GM19023 (cell line): ENCODE data around the gene INSYN2A.

Experiments
- ATAC-seq: cut with Tn5 transposase; IDR thresholded peaks from one replicate; pipeline ENCODE4 v1.9.1; 2021; ENCODE audit warnings: mild to moderate bottlenecking, moderate library complexity; ENCODE audit not compliant: unreplicated experiment

The INSYN2A gene, protein sequence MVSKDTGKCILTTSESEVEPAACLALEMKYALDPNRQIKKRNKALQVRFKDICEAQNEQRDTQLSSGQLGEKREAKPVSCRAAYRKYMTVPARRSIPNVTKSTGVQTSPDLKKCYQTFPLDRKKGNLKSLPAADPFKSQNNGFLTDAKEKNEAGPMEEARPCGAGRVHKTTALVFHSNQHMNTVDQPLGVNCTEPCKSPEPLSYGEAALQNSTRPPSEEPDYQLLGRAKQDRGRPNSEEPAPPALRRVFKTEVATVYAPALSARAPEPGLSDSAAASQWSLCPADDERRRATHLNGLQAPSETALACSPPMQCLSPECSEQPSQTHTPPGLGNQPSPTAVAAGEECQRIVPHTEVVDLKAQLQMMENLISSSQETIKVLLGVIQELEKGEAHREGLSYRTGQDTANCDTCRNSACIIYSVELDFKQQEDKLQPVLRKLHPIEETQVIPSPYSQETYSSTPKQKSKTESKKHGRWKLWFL

DNA sequence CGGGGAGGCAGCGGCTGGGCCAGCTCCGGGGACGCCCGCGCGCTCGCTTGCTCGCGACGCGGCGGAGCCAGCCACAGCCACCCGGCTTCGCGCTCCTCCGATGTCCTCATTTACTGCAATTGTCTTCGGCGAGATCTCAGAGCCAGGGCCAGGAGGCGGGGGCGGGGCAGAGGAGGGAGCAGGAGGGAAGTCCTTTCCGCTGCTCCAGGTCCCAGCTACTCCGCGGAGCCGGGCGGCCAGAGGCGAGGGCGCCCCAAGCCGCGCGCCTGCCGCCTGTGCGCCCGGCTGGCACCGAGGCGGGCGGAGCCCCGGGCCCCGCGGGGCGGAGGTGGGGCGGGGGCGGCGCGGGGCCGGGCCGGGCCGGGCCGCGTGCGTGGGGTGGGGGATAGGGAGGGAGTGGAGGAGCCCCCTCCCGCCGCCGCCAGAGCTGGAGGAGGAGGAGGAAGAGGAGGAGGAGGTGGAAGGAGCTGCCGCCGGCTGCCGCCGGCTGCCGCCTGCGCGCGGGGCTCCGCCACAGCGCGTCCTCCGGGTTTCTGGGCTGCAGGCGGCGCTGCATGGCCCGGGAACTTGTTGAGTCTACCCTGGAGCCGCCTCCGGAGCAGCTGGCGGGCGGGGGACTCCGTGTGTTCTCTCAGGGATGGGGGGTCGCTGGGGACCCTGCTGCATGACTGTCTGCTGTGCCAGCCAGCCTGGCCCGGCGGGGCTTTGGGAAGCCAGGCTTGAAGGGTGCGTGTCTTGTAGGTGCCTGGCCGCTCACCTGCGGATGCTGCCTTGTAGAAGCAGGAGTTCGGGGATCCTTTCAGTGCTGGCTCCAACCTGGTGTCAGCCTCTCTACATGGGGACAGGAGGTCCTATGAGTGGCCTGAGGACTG is at the start of gene INSYN2A:
TSS of gene INSYN2A (minus strand) at position 310 of the 872 bp plus-strand sequence. CDS start 20,196 bp downstream, outside the sequence.
- no peak for ATAC-seq

DNA sequence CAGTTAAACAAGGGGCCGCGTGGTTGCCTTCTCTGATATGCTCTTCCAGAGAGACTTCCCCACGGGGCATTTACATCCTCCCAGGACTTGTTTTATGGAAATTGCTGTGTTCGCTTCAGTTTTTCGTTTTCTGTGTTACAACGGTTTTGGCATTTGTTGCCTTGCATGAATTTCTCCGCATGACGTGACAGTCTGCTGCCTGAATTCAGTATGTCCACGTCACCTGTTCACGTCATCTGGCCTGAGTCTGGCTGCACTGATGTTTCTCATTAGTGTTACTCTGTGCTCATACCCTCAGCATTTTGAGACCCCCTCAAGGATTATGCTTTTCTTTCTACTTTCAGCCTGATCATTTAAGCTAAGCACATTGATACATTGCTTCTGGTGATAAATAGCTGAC is 49.1 kb upstream of the INSYN2A start:
- ATAC-seq = no peak

DNA sequence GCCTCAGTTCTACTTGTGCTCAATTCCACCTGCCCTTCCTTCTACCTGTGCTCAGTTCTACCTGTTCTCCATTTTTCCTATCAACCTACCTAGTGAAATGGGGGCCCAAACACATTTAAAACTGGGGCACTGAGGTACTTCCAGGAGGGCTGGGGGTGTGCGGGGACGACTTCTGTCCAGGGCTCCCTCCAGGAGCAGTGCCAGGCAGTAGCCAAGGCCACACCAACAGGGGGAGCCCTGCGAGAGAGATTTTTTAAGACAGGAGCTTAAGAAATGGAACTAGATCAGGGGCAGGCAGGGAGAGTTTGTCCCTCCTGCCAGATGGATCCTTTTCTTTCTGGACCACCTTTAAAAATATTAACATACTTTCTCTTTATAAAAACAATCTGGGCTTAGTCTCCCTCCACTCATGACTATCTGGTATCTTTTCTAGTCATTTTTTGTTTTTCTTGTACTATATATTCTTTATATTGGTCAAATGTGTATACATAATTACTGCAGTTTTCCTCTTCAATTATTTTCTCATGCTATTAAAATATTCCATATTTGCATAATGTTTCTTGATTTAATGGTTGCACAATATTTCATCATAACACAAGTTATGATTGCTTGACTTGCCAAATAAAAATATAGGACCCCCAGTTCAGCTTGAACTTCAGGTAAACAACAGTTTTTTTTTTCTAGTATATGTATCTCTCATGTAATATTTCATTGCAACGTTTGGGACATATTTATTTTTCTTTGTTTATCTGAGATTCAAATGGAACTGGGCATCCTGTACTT is 47.3 kb upstream of the INSYN2A start:
- ATAC-seq = no peak

DNA sequence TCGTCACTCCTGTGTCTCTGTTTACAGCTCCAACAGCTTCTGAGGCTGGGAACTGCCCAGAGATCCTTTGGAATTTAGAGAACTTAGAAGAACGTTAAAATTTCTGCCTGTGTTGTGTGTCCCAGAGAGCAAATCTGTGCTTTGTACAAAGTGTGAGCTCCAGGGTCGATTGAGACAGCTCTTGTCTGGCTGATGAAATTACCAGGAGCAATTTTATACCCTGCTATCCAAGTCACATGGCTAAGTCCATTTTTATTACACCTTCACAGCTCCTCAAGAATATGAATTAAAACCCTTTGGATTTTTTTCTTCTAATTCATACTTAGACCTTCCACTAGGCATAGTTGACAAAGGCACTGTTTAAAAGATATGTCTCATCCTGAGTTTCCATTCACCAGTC is 46.5 kb upstream of the INSYN2A start:
- no peak for ATAC-seq

DNA sequence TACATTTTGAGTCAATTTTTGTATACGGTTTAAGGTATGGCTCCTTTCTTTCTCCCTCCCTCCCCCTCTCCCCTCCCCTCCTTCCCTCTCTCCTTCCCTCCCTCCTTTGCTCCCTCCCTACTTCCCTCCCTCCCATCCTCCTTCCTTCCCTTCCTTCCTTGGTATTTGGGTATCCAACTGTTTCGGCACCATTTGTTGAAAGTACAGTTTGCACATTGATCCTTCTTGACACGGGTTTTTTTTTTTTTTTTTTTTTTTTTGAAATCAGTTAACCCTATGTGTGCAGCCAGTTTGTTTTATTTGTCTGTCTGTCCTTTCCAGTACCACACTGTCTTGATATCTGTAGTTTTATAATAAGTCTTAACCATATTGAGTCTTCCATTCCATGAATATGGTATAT is 39.9 kb upstream of the INSYN2A start:
- ATAC-seq = no peak

DNA sequence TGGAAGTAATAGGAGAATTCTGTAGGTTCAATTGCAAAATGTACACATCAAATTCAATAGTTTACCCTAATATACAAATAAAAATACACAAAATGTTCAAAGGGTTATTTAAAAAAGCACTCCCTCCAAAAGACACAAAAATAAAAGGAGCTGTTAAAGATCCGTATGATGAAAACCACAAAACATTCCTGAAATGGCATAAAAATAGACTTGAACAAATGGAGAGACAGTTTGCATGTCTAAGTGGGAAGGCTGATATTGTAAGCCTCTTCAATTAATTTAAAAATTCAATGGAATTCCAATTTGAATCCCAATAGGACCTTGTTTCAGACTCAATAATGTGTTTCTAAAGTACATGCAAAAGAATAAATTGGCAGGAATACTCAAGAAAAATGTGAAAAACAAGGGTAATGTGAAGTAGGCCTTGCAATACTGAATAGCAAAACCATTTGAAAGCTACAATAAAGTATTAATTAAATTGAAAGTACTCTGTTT is 38.0 kb upstream of the INSYN2A start:
- ATAC-seq = no peak

DNA sequence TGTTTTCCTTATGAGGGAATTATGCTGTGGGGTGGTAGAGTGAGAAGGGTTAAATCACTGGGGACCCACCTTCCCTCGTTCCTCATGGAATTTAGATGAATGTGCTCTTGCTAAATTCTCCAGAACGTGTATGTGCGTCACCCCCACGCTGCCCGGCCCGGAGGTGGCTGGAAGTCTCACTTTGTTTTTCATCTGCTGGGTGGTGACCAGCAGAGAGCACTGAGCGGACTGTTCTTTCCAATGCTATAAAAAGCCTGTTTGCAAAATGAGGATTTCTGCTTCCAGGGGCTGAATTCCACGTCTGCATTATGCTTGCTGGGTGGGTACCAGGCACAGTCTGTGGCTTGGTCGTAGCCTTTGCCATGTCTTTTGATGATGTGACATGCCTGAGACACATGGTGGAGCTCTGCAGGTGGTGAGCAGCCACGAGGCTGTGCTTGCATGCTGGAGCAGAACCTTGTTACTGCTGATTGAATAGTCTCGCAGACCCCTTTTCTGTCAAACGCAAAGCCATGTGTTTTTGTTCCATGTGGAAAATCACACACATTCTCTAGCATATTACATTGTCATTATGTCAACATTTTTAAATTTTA is 31.9 kb upstream of the INSYN2A start:
- ATAC-seq = no peak

DNA sequence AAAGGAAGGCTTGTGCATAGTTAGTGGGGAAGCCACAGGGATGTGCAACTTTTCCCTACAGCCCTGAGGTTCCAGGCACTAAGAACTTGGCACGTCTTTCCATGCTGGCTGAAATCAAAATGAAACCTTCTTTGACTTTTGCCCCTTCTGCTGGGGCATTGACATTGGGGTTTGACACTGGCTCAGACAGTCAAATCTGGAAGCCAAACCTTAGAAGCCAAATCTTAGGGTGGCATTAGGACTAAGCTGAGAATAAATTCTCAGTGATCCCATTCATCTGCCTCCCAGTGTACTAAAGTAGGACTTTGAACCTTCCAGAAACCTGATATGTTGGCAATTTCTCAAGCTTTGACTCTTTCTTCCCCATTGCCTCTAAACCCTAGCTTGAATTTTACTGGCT is 31.3 kb upstream of the INSYN2A start:
- ATAC-seq = no peak

DNA sequence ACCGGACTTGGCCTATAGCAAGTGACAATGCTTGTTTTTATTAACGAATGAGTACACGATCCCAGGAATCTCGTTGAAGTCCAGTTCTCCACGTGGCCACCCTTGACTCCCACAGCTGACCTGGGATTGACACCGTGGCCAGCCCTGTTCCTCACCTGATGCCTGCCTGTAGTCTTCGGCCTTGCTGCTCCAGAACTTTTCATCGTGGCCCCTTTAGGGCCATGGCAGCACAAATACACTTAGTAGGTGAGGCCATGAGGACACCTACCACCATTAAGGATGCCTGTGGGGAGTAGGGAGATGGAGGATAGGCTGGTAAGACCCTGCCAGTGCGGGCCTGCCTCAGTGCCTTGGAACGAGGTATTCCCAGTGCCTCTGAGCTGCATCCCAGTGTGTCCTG is 30.6 kb upstream of the INSYN2A start:
- ATAC-seq = no peak

DNA sequence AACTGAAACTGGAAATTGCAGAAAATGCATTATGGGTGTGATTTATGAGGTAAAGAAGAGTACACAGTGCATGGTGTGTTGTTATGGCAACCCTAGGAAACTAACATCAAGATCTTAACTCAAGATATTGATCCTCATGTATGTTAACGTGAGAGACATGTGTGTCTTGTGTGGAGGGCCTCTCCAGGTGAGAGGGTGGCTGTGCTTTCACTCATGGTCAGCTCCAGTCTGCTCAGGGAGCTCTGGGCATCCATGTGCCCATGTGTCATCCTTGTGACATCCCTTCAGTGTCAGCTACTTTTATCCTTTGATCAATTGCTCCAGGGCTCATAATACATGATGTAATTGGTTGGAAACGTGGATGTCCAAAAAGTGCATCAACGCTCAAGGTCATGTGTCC is 24.9 kb upstream of the INSYN2A start:
- ATAC-seq = no peak

DNA sequence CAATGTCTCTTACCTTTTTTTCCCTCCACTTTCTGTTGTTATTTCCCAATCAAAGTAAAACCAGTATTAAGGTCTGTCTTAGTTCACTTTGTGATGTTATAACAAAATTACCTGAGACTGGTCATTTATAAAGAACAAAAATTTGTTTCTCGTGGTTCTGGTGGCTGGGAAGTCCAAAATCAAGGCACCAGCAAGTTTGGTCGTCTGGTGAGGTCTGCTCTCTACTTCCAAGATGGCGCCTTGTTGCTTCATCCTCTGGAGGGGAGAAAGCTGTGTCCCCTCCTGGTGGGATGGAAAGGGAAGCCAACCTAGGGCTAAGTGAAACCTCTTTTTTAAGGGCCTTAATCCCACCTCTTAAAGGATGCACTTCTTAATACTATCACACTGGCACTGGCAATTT is 22.3 kb upstream of the INSYN2A start:
- ATAC-seq = no peak

DNA sequence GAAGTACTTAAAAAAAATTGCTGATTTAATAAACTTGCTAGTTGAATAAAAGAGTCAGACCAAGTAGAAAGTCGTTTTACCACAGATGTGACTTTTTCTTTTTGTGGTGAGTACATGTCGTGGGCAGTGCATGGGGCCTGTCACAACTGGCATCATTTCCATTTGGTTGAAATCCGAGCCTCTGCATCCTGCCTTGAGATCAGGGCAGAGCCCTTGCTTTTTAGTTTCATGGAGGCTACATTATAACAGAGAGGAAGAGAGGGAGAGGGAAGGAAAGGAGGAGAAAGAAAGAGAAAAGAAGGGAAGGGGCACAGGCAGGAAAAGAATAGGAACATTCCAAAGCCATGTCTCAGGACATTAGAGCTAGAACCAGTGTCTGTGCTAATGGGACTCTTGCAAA is 20.4 kb upstream of the INSYN2A start:
- no peak for ATAC-seq

DNA sequence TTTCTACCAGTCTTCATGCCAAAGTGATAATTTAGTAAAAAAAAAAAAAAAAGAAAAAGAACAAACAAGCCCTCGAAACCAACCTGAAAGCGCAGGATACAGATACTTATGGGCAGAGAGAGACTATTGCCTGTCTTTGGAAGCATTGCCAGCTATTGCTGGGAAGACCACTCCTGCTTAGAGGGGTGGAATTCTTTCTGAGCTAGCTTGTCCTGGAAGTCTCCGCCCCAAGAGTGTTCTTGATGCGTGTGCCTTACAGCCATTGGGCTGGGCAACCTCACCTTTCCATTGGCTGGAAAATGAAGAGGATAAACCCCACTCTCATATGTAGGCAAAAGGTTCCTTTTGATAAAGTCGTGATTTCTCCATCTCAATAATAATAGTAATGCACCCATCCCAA is 19.9 kb upstream of the INSYN2A start:
- no peak for ATAC-seq

DNA sequence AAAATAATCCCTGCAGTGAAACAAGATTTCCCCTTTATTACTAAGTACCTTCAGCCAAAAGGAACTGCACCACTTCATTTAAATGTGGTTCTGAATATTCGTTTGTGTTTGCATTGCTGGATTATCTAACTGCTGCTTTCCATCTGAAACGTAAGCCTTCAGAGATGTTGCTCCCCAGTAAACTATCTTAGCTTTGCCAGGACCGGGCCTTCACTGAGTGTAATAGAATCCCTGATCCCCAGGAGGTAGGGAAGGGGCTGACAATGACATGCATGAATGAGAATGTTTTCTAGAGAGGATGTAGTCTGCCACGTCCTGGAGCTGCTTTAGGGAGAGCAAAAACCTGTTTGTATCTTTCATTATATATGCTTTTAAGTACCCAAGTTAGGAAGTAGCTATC is 19.5 kb upstream of the INSYN2A start:
- ATAC-seq = no peak

DNA sequence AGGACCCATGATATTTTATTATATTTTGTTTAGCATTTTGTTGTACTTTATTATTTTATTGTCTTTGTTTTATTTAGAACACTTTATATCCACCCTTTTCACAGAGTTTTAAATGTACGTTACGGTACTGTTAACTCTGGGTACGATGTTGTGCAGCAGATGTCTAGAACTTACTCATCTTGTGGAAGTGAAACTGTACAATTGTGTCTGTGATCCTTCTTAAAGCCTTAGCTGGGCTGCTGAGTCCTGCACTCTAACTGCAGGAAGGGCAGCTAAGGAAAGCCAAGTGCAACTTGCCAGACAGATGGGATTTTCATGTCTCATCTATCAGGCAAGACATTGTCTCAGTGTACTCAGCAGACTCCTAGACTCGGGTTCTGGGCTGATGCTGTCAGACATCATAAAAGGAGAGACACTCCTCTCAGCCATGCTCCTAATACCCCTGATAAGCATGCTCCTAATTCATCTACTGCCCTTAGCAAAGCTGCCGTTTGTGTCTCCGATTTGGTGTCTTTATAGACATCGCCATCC is 14.6 kb upstream of the INSYN2A start:
- no peak for ATAC-seq

DNA sequence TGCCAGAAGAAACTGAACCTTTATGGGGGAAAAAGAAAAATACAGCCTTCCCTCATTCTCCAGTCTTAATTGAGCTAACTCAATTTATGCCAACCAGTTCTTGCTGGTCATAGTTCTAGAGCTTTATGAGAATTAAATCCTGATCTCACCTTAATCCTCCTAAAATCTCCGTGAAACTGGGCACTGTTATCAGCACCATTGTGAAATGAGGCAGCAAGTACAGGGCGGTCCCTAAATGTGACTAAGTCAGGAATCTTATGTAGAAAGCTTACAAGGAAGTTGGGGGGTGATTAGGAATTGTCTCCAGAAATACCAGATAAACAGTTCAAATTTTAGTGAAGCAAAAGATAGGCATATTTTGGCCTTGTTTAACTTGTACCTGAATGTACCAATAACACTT is 10.7 kb upstream of the INSYN2A start:
- no peak for ATAC-seq

DNA sequence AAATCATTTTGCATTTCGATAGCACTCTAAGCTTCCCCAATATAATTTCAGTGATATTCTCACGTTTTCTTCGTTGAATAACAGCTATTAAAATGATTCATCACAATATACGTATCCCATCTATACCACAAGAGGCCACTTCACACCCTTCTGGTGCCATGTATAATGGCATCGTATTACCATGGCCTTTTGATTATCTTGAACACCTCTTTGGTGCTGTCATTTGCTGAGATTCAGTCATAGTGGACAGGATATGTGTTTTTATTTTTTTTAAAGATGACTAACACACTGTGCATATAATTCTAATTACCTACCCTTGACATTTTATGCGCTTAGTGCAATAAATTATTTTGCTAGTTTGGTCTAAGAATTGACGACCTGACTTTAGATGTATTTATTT is 6.7 kb upstream of the INSYN2A start:
- ATAC-seq = no peak

DNA sequence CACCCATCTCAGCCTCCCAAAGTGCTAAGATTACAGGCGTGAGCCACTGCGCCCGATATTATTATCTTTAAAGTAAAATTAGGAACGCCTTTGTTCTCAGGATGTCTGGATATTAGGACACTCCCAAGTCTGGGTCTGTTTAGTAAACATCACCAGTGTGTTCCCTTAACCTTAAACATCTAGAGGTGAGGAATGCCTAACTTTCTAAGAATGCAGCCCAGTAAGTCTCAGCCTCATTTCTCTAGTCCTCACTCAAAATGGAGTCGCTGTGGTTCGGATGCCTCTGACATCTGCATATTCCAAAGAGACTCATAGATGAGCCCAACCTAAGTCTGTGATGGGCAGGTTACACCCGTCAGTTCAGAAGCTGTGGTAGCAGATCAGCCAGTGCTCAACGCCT is 4.3 kb upstream of the INSYN2A start:
- no peak for ATAC-seq

DNA sequence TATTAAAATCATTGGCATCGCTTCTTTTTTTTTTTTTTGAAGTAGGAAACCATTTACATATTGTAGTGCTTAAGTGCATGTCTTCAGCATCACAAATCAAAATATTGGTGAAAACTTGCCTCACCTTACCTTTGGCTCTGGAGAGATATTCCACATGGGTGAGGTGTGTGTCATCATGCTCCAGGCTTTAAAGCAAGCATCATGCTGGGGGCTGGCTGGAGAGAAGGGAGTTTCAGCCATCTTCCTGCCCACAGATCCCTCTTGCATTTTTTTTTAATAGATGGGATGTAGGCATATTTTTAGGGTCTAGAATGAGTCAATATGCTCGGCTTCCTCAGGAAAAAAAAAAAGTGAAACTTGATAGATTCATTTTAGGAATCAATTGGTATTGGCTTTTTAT is 2.3 kb upstream of the INSYN2A start:
- ATAC-seq = no peak

DNA sequence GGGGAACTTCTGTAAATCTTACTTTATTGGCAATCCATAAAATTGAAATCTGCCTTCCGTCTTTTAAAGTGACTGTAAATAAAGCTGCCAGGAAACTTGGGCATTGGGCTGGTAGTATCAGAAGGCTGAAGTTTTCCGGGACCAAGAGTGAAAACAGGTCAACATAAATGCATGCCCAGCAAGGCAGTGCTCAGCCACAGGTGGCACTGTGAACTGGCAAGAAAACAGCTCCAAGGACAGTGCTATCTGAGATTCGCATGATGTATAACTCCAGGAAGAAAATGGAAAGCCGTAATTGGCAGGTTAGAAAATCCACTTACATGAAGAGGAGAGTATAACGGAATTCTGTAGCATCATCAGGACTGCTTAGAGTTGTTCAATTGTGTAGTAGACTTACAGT is 1.9 kb upstream of the INSYN2A start:
- no peak for ATAC-seq

DNA sequence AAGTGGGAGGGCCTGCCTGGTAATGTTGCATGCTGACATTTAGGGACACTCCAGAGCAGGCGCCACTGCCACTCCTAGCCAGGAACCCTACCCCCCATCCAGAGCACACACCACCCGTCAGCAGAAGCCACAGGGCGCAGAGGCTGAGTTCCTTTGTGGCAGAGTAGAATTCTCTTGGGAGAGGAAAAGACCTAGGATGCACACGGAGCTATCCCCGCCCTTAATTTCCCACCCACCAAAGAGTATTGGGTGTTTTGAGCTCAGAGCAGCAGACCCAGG is 702 bp upstream of the INSYN2A start:
- no peak for ATAC-seq
